Central memory CD8-positive, alpha-beta T cell (primary cell): ENCODE data around the gene C1orf174.

Experiments used
- ATAC-seq: fragments of 150-1000 bp; cut with Tn5 transposase; replicated peaks from 2 replicates; pipeline ENCODE4 v1.10.0; 2022; ENCODE audit warnings: mild to moderate bottlenecking, moderate FRiP score, moderate number of reproducible peaks; ENCODE audit not compliant: poor library complexity, severe bottlenecking; ENCODE audit errors: extremely low read depth
- DNase-seq, 2 donors: peaks; one replicate each; pipeline ENCODE4 v3.0.0; 2021; ENCODE audit warnings: low spot score in 2 of 2
- H3K27ac Mint-ChIP-seq: one replicate; pipeline ENCODE4 v1.8.0; 2022; ENCODE audit warnings: low read depth, mild to moderate bottlenecking, moderate library complexity, mixed read lengths
- H3K27me3 Mint-ChIP-seq: one replicate; pipeline ENCODE4 v1.8.0; 2022; ENCODE audit warnings: mixed read lengths
- H3K36me3 Mint-ChIP-seq: one replicate; pipeline ENCODE4 v1.8.0; 2022; ENCODE audit warnings: mild to moderate bottlenecking, moderate library complexity, mixed read lengths; ENCODE audit not compliant: insufficient read depth
- H3K4me1 Mint-ChIP-seq: one replicate; pipeline ENCODE4 v1.8.0; 2022; ENCODE audit warnings: mixed read lengths
- H3K4me3 Mint-ChIP-seq: one replicate; pipeline ENCODE4 v1.8.0; 2022; ENCODE audit warnings: mild to moderate bottlenecking, moderate library complexity, mixed read lengths
- H3K9me3 Mint-ChIP-seq: one replicate; pipeline ENCODE4 v1.8.0; 2022; ENCODE audit warnings: mixed read lengths

C1orf174 gene

DNA sequence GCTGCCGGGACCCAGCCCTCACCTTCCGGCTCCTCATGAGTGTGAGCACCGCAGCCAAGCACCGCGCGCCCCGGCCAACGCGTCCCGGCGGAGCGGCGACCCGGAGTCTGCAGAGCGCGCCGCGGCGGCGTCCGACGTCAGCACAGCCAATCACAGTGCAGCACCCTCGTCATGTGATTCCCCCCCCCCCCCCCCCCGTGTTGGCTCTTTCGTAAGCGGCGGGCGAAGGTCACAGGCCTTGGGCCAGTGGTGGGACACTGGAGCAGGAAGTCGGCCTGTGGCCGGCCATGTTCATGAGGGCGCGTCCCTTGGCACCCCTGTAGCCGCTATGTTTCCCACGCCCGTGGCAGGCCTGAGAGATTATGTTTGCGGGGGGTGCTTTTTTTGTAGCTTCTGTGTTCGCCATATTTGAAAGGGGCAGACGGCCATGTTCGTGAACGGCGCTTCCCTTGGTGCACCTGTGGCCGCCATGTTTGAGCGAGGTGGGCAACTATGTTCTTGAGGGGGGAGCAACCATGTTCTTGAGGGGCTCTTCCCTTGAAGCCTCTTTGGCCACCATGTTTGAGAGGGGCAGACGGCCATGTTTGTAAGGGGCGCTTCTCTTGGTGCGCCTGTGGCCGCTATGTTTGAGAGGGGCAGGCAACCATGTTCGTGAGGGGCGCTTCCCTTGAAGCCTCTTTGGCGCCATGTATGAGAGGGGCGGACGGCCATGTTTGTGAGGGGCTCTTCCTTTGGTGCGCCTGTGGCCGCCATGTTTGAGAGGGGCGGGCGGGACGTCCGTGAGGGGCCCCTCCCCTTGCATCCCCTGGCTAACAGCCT, at the start of gene C1orf174:
Gene C1orf174 (minus strand): TSS at position 123 of the 819 bp plus-strand sequence. CDS start 86 bp downstream, at position 37.
- peak; percentile 86 to 96 for DNase-seq
- Mint-ChIP-seq H3K27ac (peak within 1 kb of the TSS; percentile 92), H3K27me3 (no peaks in the 10 kb centered on the region), H3K9me3 (peaks cover 6% of the 10 kb centered on the region), H3K4me3 (peak within 1 kb of the TSS; percentile 94), H3K36me3 (peaks cover 14% of the 10 kb centered on the region), H3K4me1 (peaks cover 50% of the 10 kb centered on the region)
- peak; percentile 91 for ATAC-seq

GRCh38 chr1:3948344-3948743, 48.3 kb upstream of the C1orf174 start:
- H3K36me3 Mint-ChIP-seq = no peaks in the 10 kb centered on the region
- DNase-seq (no peak), ATAC-seq (no peak)
- no peaks in the 10 kb centered on the region for H3K9me3 Mint-ChIP-seq
- H3K27ac Mint-ChIP-seq = no peak overlapping the region
- no peaks in the 10 kb centered on the region for H3K4me1 Mint-ChIP-seq
- H3K4me3 Mint-ChIP-seq = no peak overlapping the region
- H3K27me3 Mint-ChIP-seq = peaks cover 74% of the 10 kb centered on the region

- H3K4me3 Mint-ChIP-seq = no peak overlapping the region
- no peaks in the 10 kb centered on the region for H3K4me1 Mint-ChIP-seq
- DNase-seq (no peak), ATAC-seq (no peak)
- no peaks in the 10 kb centered on the region for H3K36me3 Mint-ChIP-seq
- peaks cover 67% of the 10 kb centered on the region for H3K27me3 Mint-ChIP-seq
- H3K27ac Mint-ChIP-seq = no peak overlapping the region
- no peaks in the 10 kb centered on the region for H3K9me3 Mint-ChIP-seq
Measured at GRCh38 chr1:3945916-3946840, 46.1 kb upstream of the C1orf174 start.

DNA sequence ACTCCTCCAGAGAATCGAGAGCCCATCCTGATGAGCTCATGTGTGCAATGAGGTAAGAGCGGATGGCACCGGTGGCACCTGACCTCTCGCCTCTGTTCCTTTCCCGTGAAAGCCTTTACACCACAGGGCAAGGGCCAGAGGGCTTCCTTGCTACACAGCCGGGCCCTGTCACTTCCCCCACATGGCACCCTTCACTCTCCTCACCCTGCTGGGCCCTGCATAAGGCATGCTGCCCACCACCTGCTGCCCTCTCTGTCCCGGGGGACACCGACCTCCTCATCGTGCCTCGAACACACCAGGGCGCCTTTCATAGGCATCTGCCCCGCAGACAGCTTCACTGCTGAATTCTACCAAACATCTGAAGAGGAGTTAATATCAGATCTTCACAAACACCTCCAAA, 45.1 kb upstream of the C1orf174 start:
- Mint-ChIP-seq H3K4me3 (no peak overlapping the region), H3K27me3 (peaks cover 69% of the 10 kb centered on the region), H3K4me1 (no peaks in the 10 kb centered on the region), H3K9me3 (no peaks in the 10 kb centered on the region), H3K27ac (no peak overlapping the region), H3K36me3 (no peaks in the 10 kb centered on the region)
- ATAC-seq = no peak
- no peak for DNase-seq

DNA sequence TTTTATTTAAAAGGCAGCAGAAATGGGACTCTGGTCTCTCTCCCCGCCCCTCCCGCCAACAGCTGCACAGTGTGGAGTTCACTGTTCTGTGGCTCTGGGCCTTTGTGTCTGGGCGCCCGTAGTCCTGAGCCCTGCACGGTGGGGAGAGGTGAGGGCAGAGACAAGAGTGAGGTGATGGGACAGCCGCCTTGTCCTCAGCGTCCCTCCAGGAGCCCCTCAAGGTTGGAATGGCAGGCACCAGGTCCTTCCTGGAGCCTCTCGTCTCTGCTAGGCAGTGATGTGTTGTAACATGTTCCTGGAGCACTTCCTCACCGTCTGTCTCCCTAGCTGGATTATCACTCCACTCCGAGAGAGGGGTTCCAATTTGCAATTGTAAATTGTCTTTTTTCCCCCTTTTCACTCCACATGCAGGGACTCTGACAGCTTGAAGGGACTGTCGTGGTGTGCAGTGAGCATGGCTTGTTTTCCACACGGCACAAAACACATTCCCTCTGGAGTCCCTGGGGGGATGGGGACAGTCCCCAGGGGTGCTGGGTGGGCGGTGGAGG, 44.6 kb upstream of the C1orf174 start:
- Mint-ChIP-seq H3K4me1 (no peaks in the 10 kb centered on the region), H3K27ac (no peak overlapping the region), H3K4me3 (no peak overlapping the region), H3K27me3 (peaks cover 69% of the 10 kb centered on the region), H3K36me3 (peaks cover 3% of the 10 kb centered on the region), H3K9me3 (no peaks in the 10 kb centered on the region)
- DNase-seq = no peak
- ATAC-seq = no peak

DNA sequence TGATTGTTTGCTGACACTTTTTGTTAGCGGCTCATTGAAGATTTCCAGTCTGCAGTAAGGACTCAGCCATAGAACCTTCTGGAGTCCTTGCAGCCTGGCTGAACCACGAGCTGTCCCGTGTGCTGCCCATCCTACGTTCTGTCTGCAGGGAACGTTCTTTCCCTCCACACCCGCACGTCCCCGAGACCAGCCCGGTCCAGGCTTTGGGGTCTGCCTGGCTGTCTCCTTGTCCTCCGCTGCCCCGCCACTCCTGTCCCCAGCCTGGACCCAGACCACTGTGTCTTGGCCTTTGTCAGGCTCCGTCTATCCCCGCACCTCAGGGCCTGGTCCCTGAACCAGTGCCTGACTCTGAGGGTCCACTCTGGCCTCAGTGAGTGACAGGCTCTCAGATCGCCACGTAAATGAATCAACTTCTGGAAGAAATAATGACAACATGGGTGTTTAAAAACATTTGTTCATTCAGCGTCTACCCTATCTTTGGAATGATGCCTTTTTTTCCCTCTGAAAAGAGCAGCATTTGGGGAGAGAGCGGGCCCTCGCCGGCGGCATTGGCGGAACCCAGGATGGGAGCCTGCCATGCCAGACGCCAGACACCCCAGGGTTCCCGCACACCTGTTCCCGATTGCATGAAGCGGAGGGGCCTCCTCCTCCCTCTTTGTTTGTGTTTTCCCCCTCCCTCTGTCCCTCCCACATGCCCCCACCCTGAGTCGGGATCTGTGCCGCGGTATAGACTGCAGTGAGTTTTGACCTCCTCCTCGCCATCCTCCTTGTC, 43.9 kb upstream of the C1orf174 start:
- peaks cover 76% of the 10 kb centered on the region for H3K27me3 Mint-ChIP-seq
- ATAC-seq (no peak), DNase-seq (no peak)
- no peak overlapping the region for H3K4me3 Mint-ChIP-seq
- H3K27ac Mint-ChIP-seq = no peak overlapping the region
- no peaks in the 10 kb centered on the region for H3K9me3 Mint-ChIP-seq
- no peaks in the 10 kb centered on the region for H3K4me1 Mint-ChIP-seq
- H3K36me3 Mint-ChIP-seq = peaks cover 3% of the 10 kb centered on the region

- DNase-seq (no peak), ATAC-seq (no peak)
- peaks cover 4% of the 10 kb centered on the region for H3K9me3 Mint-ChIP-seq
- H3K4me3 Mint-ChIP-seq = no peak overlapping the region
- H3K36me3 Mint-ChIP-seq = peaks cover 3% of the 10 kb centered on the region
- no peaks in the 10 kb centered on the region for H3K4me1 Mint-ChIP-seq
- H3K27me3 Mint-ChIP-seq = peaks cover 82% of the 10 kb centered on the region
- no peak overlapping the region for H3K27ac Mint-ChIP-seq
Measured at GRCh38 chr1:3943123-3943431, 43.0 kb upstream of the C1orf174 start.

DNA sequence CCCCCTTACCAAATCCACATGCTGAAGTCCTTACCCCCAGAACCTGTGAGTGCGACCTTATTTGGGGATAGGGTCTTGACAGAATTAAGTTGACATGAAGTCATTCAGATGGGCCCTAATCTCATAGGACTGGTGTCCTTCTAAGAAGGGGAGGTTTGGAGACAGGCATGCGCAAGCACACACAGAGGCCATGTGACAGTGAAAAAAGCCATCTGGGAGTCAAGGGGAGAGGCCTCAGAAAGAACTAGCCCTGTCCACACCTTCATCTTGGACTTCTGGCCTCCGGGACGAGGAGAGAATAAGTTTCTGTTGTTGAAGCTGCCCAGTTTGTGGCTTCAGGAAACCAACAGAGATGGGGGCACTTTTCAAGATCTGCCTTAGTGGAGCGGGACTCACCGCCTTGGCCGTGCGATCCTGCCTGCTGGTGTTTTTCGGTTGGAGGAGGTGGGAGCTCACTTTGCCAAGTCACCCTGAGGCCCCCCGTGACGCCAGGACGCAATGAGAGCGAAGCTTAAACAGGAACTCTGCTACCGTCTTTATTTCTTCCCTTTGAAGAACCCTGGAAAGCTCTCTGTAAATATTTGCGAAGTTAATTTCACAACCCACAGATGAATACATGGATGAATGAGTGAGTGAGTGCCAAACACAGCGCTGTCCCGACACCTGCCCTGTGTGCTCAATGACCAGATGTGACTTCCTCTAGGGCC, 42.5 kb upstream of the C1orf174 start:
- peaks cover 78% of the 10 kb centered on the region for H3K27me3 Mint-ChIP-seq

DNA sequence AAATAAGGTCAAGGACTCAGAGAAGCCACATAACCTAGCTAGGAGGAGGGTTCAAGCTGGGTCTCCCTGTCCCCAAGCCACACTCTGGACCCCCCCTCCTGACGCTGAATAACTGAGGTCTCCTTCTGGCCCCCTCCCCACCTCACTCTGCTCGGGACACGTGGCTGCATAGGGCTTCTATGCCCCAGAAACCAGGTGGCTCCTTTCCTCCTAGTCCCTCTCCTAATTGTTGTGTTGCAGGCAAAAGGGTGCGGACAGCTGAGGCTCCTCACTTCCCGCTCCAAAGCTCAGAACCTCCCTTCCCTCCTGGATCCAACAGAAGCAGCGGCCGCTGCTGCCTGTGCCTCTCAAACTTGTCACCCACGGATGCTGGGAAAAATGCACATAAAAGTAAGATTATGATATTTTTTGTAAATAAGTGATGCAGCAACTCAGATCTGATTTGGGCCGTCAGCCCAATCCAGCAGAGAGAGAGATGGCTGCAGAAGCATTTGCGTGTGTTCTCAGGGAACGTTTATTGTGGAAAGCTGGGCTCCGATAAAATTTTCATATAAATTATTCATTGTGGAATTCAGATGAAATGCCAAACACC, 40.8 kb upstream of the C1orf174 start:
- H3K4me1 Mint-ChIP-seq = no peaks in the 10 kb centered on the region
- DNase-seq (no peak), ATAC-seq (no peak)
- H3K4me3 Mint-ChIP-seq = no peak overlapping the region
- H3K27ac Mint-ChIP-seq = no peak overlapping the region
- peaks cover 64% of the 10 kb centered on the region for H3K27me3 Mint-ChIP-seq
- H3K9me3 Mint-ChIP-seq = peaks cover 4% of the 10 kb centered on the region
- peaks cover 3% of the 10 kb centered on the region for H3K36me3 Mint-ChIP-seq

More for the DNA sequence above, 42.5 kb upstream of the C1orf174 start:
- ATAC-seq = no peak
- peaks cover 4% of the 10 kb centered on the region for H3K9me3 Mint-ChIP-seq
- no peak overlapping the region for H3K27ac Mint-ChIP-seq
- H3K4me1 Mint-ChIP-seq = no peaks in the 10 kb centered on the region
- peaks cover 3% of the 10 kb centered on the region for H3K36me3 Mint-ChIP-seq
- no peak overlapping the region for H3K4me3 Mint-ChIP-seq
- no peak for DNase-seq

- peaks cover 3% of the 10 kb centered on the region for H3K36me3 Mint-ChIP-seq
- DNase-seq = no peak
- no peak overlapping the region for H3K27ac Mint-ChIP-seq
- H3K9me3 Mint-ChIP-seq = peaks cover 4% of the 10 kb centered on the region
- H3K4me3 Mint-ChIP-seq = no peak overlapping the region
- H3K4me1 Mint-ChIP-seq = no peaks in the 10 kb centered on the region
- no peak for ATAC-seq
- H3K27me3 Mint-ChIP-seq = peaks cover 57% of the 10 kb centered on the region
Measured at GRCh38 chr1:3940081-3940753, 40.1 kb upstream of the C1orf174 start.
